NCI-H1092 treated with DMSO at 0.1 percent for 48 hours (cell line): ENCODE measurements around the gene KCMF1.

ENCODE experiments used
- DNase-seq: peaks from one replicate; lab custom pipeline; 2025; lab: John Stamatoyannopoulos, UW

Gene KCMF1

DNA sequence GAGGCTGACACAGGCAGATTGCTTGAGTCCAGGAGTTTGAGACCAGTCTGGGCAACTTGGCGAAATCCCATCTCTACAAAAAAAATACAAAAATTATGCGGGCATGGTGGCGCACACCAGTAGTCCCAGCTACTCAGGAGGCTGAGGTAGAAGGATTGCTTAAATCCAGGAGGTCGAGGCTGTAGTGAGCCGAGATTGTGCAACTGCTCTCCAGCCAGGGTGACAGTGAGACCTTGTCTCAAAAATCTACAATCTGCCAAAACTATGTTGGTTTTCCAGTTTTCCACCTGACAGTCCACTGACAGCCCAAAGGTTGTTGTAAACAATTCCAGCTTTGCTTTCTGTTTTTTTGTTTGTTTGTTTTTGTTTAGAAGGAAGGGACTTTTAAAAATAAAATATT lies 51.3 kb downstream of the KCMF1 start:
- DNase-seq, result no peak

- DNase-seq, result no peak
Observed at GRCh38 chr2:85024372-85025047, 53.5 kb downstream of the KCMF1 start.

GRCh38 chr2:85032621-85033020 lies 61.7 kb downstream of the KCMF1 start:
- DNase-seq, result no peak

DNA sequence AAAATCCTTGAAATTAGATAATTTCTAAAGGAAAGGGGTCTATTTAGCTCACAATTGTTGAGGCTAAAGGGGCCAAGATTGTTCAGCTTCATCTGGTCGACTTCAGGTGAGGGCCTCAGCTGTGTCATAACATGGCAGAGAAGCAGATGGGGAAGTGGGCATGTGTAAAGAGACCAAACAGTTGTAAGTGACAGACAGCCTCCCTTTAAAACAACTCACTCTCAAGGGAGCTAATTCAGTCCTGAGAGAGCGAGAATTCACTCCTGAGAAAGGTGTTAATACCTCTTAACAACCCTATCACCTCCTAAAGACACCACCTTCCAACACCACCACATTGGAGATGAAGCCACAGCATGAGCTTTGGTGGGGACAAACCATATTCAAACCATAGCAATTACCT lies 62.4 kb downstream of the KCMF1 start:
- no peak for DNase-seq

DNA sequence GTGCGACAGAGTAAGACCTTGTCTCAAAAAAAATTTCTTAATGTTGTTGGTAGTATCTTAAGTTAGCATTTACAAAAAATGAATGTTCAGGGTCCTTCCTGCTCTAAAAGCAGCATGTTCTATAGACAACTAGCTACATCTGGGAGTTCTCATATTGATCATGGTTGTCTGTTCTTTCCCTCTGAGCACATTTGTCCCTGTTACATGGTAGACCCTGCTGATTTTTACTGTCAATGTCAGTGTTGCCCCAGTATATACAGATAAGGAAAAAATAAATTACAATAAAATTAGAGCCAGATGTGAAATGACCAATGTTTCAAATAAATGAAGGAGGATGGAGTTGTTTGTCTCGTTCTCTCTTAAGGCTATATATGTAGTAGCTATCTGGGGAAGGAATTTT lies 63.2 kb downstream of the KCMF1 start:
- no peak for DNase-seq

DNA sequence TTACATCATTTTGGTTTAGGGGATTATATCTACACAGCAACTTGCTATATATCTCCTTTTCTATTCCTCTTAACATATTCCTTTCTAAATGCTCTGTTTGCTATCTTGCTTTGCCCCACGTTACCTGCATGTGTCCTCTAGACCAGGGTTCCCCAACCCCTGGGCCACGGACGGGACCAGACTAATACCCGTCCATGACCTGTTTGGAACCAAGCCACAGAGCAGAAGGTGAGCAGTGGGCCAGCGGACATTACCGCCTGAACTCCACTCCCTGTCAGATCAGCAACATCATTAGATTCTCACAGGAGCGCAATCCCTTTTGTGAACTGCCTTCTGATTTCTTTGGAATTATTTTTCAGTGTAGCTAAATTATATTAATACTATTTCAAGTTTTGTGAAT lies 66.7 kb downstream of the KCMF1 start:
- no peak for DNase-seq

GRCh38 chr2:85042330-85042729 lies 71.4 kb downstream of the KCMF1 start:
- DNase-seq, result no peak

DNA sequence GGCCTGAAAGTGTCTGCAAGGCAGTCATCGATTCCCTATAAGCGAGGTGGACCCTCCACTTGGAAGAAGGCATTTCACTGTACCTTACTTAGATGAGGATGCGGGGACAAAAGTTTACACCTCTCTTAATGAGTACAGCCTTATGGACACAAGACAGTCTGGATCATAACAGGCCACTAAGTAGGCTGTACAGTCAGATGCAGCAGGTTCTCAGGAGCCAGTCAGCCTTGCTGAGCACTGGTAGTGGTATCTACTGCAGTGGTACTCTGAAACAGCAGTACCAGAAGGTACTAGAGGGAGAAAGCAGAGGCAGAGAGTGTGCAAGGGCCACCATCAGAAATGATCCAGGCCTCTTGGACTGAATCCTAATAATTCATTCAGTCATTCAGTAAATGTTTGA lies 77.6 kb downstream of the KCMF1 start:
- no peak for DNase-seq

- no peak for DNase-seq
Observed at GRCh38 chr2:85049236-85049635, 78.3 kb downstream of the KCMF1 start.

- no peak for DNase-seq
Observed at GRCh38 chr2:85053802-85054201, 82.8 kb downstream of the KCMF1 start.

- no peak for DNase-seq
Observed at GRCh38 chr2:85057226-85057962, 86.4 kb downstream of the KCMF1 start.

DNA sequence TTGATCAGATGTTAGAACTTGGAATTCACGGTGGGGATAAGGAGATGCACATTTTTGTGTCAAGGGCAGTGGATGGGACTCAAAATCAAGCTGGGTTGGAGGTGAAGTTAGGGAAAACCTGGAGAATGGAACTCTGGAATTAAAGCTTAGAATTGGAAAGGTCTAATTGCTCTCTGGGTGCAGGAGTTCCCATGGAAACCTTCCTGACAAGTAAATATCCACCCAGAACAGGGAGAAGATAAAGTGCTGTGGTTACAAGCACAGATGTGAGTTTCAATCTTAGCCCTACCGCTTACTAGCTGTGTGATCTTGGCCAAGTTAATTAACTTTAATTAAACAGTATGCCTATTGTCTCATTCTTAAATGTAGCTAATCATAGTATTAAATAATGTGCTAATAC lies 90.9 kb downstream of the KCMF1 start:
- DNase-seq, result no peak

GRCh38 chr2:85062565-85062964 lies 91.6 kb downstream of the KCMF1 start:
- no peak for DNase-seq

- DNase-seq, result no peak
Observed at GRCh38 chr2:85063981-85064599, 93.1 kb downstream of the KCMF1 start.

GRCh38 chr2:85064927-85065577 lies 94.1 kb downstream of the KCMF1 start:
- DNase-seq, result no peak

DNA sequence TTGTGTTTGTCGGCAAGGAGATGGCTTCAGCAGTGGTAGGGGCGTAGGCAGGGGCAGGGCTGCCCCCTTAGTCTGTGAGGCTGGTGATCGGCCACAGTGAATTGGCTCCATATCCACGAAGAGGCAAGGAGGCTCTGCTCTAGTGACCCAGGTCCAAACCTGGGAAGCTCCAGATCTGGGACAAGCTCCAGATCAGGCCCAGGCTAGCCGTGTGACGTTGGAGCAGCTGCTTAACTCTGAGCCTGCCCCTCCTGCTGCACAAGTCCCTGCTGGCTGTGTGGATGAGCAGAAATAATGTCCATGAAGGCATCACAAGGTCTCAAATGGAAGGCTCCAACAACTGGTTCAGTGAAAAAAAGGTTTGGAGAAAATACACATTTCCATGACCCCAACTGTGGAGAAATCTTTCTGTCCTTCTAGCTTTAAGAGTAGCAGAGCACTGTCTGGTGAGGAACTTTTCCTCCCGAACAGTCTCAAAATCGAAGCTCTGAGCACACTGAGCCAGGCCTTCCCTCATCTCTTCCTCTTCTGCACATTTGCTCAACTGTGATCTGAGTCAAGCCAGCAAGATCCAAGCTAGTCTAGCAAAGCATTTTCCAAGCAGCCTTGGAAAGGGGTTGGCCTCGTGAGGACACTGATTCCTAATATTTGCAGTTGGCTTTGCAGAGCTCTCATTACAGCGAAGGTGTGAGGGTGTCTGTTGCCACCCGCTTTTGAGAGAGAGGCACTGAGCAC lies 95.2 kb downstream of the KCMF1 start:
- DNase-seq, result no peak

DNA sequence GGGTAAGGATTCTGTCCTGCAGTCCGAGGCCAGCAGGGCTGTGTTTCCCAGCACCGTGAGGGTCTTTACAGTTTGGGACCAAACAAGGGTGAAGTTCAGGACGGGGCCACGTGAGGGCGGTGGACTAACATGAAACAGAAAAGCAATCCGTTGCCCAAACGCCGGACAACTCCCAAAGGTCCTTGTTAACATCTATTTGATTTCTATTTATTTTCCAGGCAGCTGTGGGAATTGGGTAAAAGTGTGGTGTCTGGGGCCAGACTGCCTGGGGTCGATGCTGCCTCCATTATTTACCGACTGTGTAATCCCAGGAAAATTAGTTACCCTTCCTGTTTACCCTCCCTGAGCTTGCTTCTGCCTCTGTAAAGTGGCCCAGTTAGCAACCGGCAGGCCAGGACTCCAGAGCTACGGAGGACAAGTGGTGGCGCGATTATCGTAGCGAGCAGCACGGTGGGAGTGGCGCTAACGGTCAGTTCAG lies 96.0 kb downstream of the KCMF1 start:
- DNase-seq, result peak; percentile 58

DNA sequence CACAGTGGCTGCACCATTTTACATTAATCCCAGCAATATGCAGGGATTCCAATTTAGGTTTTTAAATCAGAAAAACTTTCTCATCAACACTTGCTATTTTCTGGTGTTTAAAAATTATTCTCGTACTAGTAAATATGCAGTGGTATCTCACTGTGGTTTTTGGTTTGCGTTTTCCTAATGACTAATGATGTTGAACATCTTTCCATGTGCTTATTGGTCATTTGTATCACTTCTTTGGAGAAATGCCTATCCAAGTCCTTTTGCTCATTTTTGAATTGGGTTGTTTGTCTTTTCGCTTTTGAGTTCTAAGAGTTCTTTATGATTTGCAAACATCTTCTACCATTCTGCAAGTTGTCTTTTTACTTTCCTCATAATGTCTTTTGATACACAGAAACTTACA lies 100.1 kb downstream of the KCMF1 start:
- DNase-seq, result no peak

- no peak for DNase-seq
Observed at GRCh38 chr2:85073033-85073432, 102.1 kb downstream of the KCMF1 start.

GRCh38 chr2:85076618-85077274 lies 105.8 kb downstream of the KCMF1 start:
- DNase-seq, result no peak

DNA sequence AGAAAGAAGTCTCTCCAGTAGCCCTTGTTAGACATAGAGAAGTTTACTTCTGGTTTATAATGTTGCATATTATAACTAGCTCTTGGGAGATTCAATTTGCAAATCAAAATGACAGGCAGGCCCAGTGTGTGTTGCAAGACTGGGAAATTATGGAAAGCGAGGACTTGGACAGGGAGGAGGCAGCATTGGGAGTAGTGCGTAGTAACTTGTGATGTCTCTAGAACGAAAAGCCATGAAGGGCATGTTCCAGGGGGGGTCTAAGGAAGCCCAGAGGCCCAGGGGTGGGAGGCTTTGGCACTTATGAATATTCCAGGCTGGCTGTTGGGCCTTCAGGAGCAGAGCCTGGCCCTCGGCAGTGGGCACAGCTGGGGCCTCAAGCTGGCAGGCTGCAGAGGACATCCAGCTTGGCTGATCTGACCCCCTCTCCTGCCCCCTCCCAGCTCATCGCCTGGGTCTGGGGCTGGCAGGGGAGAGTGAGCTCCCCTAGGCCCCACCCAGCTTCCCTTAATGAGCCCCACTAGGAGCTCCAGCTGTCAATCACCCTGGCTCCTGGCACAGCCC lies 107.0 kb downstream of the KCMF1 start:
- DNase-seq, result no peak
